Stimulated activated memory B cell treated with anti-CD40 and anti-IgM and Interleukin-4, amounts not matched to agents 10 μg/mL and 1 μg/mL and 100 μg/mL, for 72 hours (primary cell): ENCODE measurements around the gene LRP11.
"Not testable (repeated sequence)": the region's sequence is repeated elsewhere in the genome, so short reads cannot be mapped to it uniquely, and the experiment has no call there.

Experiments used
- ATAC-seq: fragments of 150-1000 bp; cut with Tn5 transposase; 2 replicates; pipeline ENCODE4 v1.10.0; 2021
- H3K27ac Mint-ChIP-seq: one replicate; pipeline ENCODE4 v1.8.0; 2022; ENCODE audit warnings: mild to moderate bottlenecking, mixed read lengths
- H3K27me3 Mint-ChIP-seq: one replicate; pipeline ENCODE4 v1.8.0; 2022; ENCODE audit warnings: mixed read lengths
- H3K36me3 Mint-ChIP-seq: one replicate; pipeline ENCODE4 v1.8.0; 2022; ENCODE audit warnings: mixed read lengths
- H3K4me1 Mint-ChIP-seq: one replicate; pipeline ENCODE4 v1.8.0; 2022; ENCODE audit warnings: mixed read lengths
- H3K4me3 Mint-ChIP-seq: one replicate; pipeline ENCODE4 v1.8.0; 2022; ENCODE audit warnings: mild to moderate bottlenecking, moderate library complexity, mixed read lengths
- H3K9me3 Mint-ChIP-seq: one replicate; pipeline ENCODE4 v1.8.0; 2022; ENCODE audit warnings: mixed read lengths

Gene LRP11

GRCh38 chr6:149852881-149853280, 11.3 kb downstream of the LRP11 start:
- peaks cover 32% of the 10 kb centered on the region for H3K4me1 Mint-ChIP-seq
- H3K27ac Mint-ChIP-seq: no peak overlapping the region
- no peaks in the 10 kb centered on the region for H3K9me3 Mint-ChIP-seq
- no peak overlapping the region for H3K4me3 Mint-ChIP-seq
- H3K27me3 Mint-ChIP-seq: no peaks in the 10 kb centered on the region
- ATAC-seq: no peak
- no peaks in the 10 kb centered on the region for H3K36me3 Mint-ChIP-seq

GRCh38 chr6:149852180-149852579, 12.0 kb downstream of the LRP11 start:
- Mint-ChIP-seq H3K27me3 (no peaks in the 10 kb centered on the region), H3K36me3 (no peaks in the 10 kb centered on the region), H3K9me3 (no peaks in the 10 kb centered on the region), H3K4me1 (peaks cover 32% of the 10 kb centered on the region), H3K4me3 (no peak overlapping the region), H3K27ac (peak overlapping the region; percentile 4)
- ATAC-seq: peak; percentile 90

- Mint-ChIP-seq H3K36me3 (no peaks in the 10 kb centered on the region), H3K27me3 (no peaks in the 10 kb centered on the region), H3K4me3 (no peak overlapping the region), H3K4me1 (peaks cover 32% of the 10 kb centered on the region), H3K27ac (peak overlapping the region; percentile 4), H3K9me3 (no peaks in the 10 kb centered on the region)
- no peak for ATAC-seq
Measured at GRCh38 chr6:149851461-149852110, 12.6 kb downstream of the LRP11 start.

GRCh38 chr6:149848343-149848742, 15.8 kb downstream of the LRP11 start:
- not testable (repeated sequence) for H3K9me3 Mint-ChIP-seq, ATAC-seq, H3K27ac Mint-ChIP-seq, H3K4me3 Mint-ChIP-seq, H3K36me3 Mint-ChIP-seq, H3K27me3 Mint-ChIP-seq
- H3K4me1 Mint-ChIP-seq: peaks cover 24% of the 10 kb centered on the region

- ATAC-seq: no peak
- no peak overlapping the region for H3K4me3 Mint-ChIP-seq
- H3K4me1 Mint-ChIP-seq: peaks cover 21% of the 10 kb centered on the region
- no peaks in the 10 kb centered on the region for H3K36me3 Mint-ChIP-seq
- H3K27ac Mint-ChIP-seq: no peak overlapping the region
- no peaks in the 10 kb centered on the region for H3K9me3 Mint-ChIP-seq
- H3K27me3 Mint-ChIP-seq: no peaks in the 10 kb centered on the region
Measured at GRCh38 chr6:149847939-149848267, 16.3 kb downstream of the LRP11 start.

- Mint-ChIP-seq H3K4me1 (peaks cover 5% of the 10 kb centered on the region), H3K4me3 (no peak overlapping the region), H3K36me3 (no peaks in the 10 kb centered on the region), H3K9me3 (no peaks in the 10 kb centered on the region), H3K27ac (no peak overlapping the region), H3K27me3 (no peaks in the 10 kb centered on the region)
- no peak for ATAC-seq
Measured at GRCh38 chr6:149846321-149846720, 17.8 kb downstream of the LRP11 start.

- no peaks in the 10 kb centered on the region for H3K4me1 Mint-ChIP-seq
- peaks cover 4% of the 10 kb centered on the region for H3K27me3 Mint-ChIP-seq
- no peak for ATAC-seq
- H3K27ac Mint-ChIP-seq: no peak overlapping the region
- H3K9me3 Mint-ChIP-seq: no peaks in the 10 kb centered on the region
- no peak overlapping the region for H3K4me3 Mint-ChIP-seq
- no peaks in the 10 kb centered on the region for H3K36me3 Mint-ChIP-seq
Measured at GRCh38 chr6:149845549-149845948, 18.6 kb downstream of the LRP11 start.

- H3K27me3 Mint-ChIP-seq: peaks cover 9% of the 10 kb centered on the region
- no peaks in the 10 kb centered on the region for H3K4me1 Mint-ChIP-seq
- no peaks in the 10 kb centered on the region for H3K9me3 Mint-ChIP-seq
- no peaks in the 10 kb centered on the region for H3K36me3 Mint-ChIP-seq
- no peak overlapping the region for H3K4me3 Mint-ChIP-seq
- ATAC-seq: no peak
- H3K27ac Mint-ChIP-seq: no peak overlapping the region
Measured at GRCh38 chr6:149844480-149844879, 19.7 kb downstream of the LRP11 start.

GRCh38 chr6:149844036-149844435, 20.1 kb downstream of the LRP11 start:
- H3K4me1 Mint-ChIP-seq, H3K9me3 Mint-ChIP-seq, H3K4me3 Mint-ChIP-seq, ATAC-seq, H3K36me3 Mint-ChIP-seq, H3K27ac Mint-ChIP-seq: not testable (repeated sequence)
- H3K27me3 Mint-ChIP-seq: peaks cover 12% of the 10 kb centered on the region

- H3K4me1 Mint-ChIP-seq: no peaks in the 10 kb centered on the region
- ATAC-seq: no peak
- peaks cover 16% of the 10 kb centered on the region for H3K27me3 Mint-ChIP-seq
- H3K4me3 Mint-ChIP-seq: no peak overlapping the region
- H3K9me3 Mint-ChIP-seq: no peaks in the 10 kb centered on the region
- no peaks in the 10 kb centered on the region for H3K36me3 Mint-ChIP-seq
- no peak overlapping the region for H3K27ac Mint-ChIP-seq
Measured at GRCh38 chr6:149843051-149843633, 21.0 kb downstream of the LRP11 start.

GRCh38 chr6:149842331-149842730, 21.8 kb downstream of the LRP11 start:
- Mint-ChIP-seq H3K27ac (no peak overlapping the region), H3K4me1 (no peaks in the 10 kb centered on the region), H3K36me3 (no peaks in the 10 kb centered on the region), H3K4me3 (no peak overlapping the region), H3K27me3 (peaks cover 16% of the 10 kb centered on the region), H3K9me3 (no peaks in the 10 kb centered on the region)
- no peak for ATAC-seq

- peak; percentile 63 for ATAC-seq
- Mint-ChIP-seq H3K4me1 (no peaks in the 10 kb centered on the region), H3K27ac (no peak overlapping the region), H3K27me3 (peaks cover 16% of the 10 kb centered on the region), H3K9me3 (no peaks in the 10 kb centered on the region), H3K36me3 (no peaks in the 10 kb centered on the region), H3K4me3 (no peak overlapping the region)
Measured at GRCh38 chr6:149840345-149841075, 23.6 kb downstream of the LRP11 start.

GRCh38 chr6:149834513-149835481, 29.4 kb downstream of the LRP11 start:
- Mint-ChIP-seq H3K27me3 (peaks cover 8% of the 10 kb centered on the region), H3K4me1 (no peaks in the 10 kb centered on the region), H3K27ac (no peak overlapping the region), H3K36me3 (no peaks in the 10 kb centered on the region), H3K4me3 (no peak overlapping the region), H3K9me3 (no peaks in the 10 kb centered on the region)
- ATAC-seq: no peak

- no peak for ATAC-seq
- H3K27me3 Mint-ChIP-seq: peaks cover under 1% of the 10 kb centered on the region
- no peak overlapping the region for H3K27ac Mint-ChIP-seq
- no peaks in the 10 kb centered on the region for H3K9me3 Mint-ChIP-seq
- H3K4me3 Mint-ChIP-seq: no peak overlapping the region
- no peaks in the 10 kb centered on the region for H3K36me3 Mint-ChIP-seq
- H3K4me1 Mint-ChIP-seq: no peaks in the 10 kb centered on the region
Measured at GRCh38 chr6:149833651-149834050, 30.5 kb downstream of the LRP11 start.

GRCh38 chr6:149831308-149831820, 32.8 kb downstream of the LRP11 start:
- no peaks in the 10 kb centered on the region for H3K27me3 Mint-ChIP-seq
- no peaks in the 10 kb centered on the region for H3K4me1 Mint-ChIP-seq
- no peaks in the 10 kb centered on the region for H3K9me3 Mint-ChIP-seq
- ATAC-seq: no peak
- H3K4me3 Mint-ChIP-seq: no peak overlapping the region
- no peaks in the 10 kb centered on the region for H3K36me3 Mint-ChIP-seq
- no peak overlapping the region for H3K27ac Mint-ChIP-seq
